Measurements from ENCODE around the gene ZCCHC4.

DNA sequence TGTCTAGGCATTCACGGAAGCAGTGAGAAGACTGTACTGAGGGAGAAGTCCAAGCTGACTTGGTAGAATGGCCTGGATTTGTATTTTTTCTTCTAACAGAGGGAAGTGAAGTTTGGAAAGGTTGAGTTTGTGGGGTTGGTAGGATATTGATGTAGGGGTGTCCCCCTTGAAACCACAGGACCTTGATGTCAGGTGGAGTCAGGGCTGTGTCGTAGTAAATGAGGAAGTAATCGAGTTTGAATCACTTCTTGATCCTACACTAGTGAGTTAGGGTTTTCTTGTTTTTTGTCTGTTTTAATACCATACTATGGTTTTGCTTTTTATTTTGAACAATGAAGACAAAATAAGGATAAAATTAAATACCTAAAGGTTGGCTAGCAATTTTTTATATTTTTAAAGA is 34.3 kb downstream of the ZCCHC4 start:
- TF ChIP-seq, protein P1, sequence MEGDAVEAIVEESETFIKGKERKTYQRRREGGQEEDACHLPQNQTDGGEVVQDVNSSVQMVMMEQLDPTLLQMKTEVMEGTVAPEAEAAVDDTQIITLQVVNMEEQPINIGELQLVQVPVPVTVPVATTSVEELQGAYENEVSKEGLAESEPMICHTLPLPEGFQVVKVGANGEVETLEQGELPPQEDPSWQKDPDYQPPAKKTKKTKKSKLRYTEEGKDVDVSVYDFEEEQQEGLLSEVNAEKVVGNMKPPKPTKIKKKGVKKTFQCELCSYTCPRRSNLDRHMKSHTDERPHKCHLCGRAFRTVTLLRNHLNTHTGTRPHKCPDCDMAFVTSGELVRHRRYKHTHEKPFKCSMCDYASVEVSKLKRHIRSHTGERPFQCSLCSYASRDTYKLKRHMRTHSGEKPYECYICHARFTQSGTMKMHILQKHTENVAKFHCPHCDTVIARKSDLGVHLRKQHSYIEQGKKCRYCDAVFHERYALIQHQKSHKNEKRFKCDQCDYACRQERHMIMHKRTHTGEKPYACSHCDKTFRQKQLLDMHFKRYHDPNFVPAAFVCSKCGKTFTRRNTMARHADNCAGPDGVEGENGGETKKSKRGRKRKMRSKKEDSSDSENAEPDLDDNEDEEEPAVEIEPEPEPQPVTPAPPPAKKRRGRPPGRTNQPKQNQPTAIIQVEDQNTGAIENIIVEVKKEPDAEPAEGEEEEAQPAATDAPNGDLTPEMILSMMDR (IDR thresholded peaks at IDR 0.05), result no peak
- TF ChIP-seq POLR2A (IDR thresholded peaks at IDR 0.05), result no peak
